Measurements from ENCODE around the gene TTN.

- TF ChIP-seq POLR2AphosphoS5 (IDR thresholded peaks at IDR 0.05), result no peak
- TF ChIP-seq CTCF (IDR thresholded peaks at IDR 0.05), result no peak
- TF ChIP-seq POLR2A (IDR thresholded peaks at IDR 0.05), result no peak
Observed at GRCh38 chr2:178811045-178811444, 3.8 kb upstream of the TTN start.

All from breast epithelium (tissue), 3 donors.